HepG2 (cell line): ENCODE measurements around the gene NUTF2. TPM values are rescaled to one million over a fixed set of nuclear protein-coding genes. Genes with fewer than 3 reads are reported as not detected.

Experiments
- BRD4 ChIP-seq: sonication (generic); formaldehyde crosslinking; IDR thresholded peaks from 2 replicates; pipeline ENCODE4 v1.4.0; 2020; ENCODE audit warnings: missing genetic modification reagents
- E2F2 ChIP-seq: sonication (generic); formaldehyde crosslinking; IDR thresholded peaks from 2 replicates; pipeline ENCODE4 v1.4.0; 2020; ENCODE audit warnings: missing genetic modification reagents, borderline replicate concordance
- HMGA1 ChIP-seq: sonication (generic); formaldehyde crosslinking; conservative IDR thresholded peaks from 2 replicates; pipeline ENCODE4 v1.4.0; 2020; ENCODE audit warnings: missing genetic modification reagents
- HNRNPUL1 ChIP-seq: fragments of 200-400 bp; formaldehyde crosslinking; IDR thresholded peaks from 2 replicates; pipeline ENCODE4 v1.6.1; 2017; ENCODE audit warnings: low read depth, mild to moderate bottlenecking, low read length, moderate library complexity
- MEIS2 ChIP-seq: sonication (generic); formaldehyde crosslinking; IDR thresholded peaks from 2 replicates; pipeline ENCODE4 v1.9.0; 2021; ENCODE audit warnings: mild to moderate bottlenecking, missing genetic modification reagents
- MIXL1 ChIP-seq: IDR thresholded peaks from 2 replicates; pipeline ENCODE4 v1.6.1; 2016
- NCOA1 ChIP-seq: sonication (generic); formaldehyde crosslinking; IDR thresholded peaks from 2 replicates; pipeline ENCODE4 v1.9.0; 2021; ENCODE audit warnings: missing genetic modification reagents
- NPAS2 ChIP-seq: sonication (generic); formaldehyde crosslinking; IDR thresholded peaks from 2 replicates; pipeline ENCODE4 v1.8.0; 2022; ENCODE audit warnings: mild to moderate bottlenecking, missing genetic modification reagents, borderline replicate concordance
- NR0B2 ChIP-seq: sonication (generic); formaldehyde crosslinking; IDR thresholded peaks from 2 replicates; pipeline ENCODE4 v1.4.0; 2020; ENCODE audit warnings: mild to moderate bottlenecking, missing genetic modification reagents
- RBM22 ChIP-seq: fragments of 200-400 bp; formaldehyde crosslinking; optimal IDR thresholded peaks from 2 replicates; pipeline ENCODE3; 2017; ENCODE audit warnings: mild to moderate bottlenecking, low read length, moderate library complexity
- UBTF ChIP-seq: sonication (generic); formaldehyde crosslinking; IDR thresholded peaks from 2 replicates; pipeline ENCODE4 v1.4.0; 2020; ENCODE audit warnings: mild to moderate bottlenecking, missing genetic modification reagents
- ZBTB33 ChIP-seq: sonication (generic); formaldehyde crosslinking; IDR thresholded peaks from 2 replicates; pipeline ENCODE4 v1.4.0; 2020; ENCODE audit warnings: missing genetic modification reagents
- ZNF143 ChIP-seq: sonication (generic); formaldehyde crosslinking; IDR thresholded peaks from 2 replicates; pipeline ENCODE4 v1.4.0; 2020; ENCODE audit warnings: missing genetic modification reagents
- ZNF280D ChIP-seq: sonication (generic); formaldehyde crosslinking; IDR thresholded peaks from 2 replicates; pipeline ENCODE4 v1.5.1; 2020; ENCODE audit warnings: mild to moderate bottlenecking, missing genetic modification reagents
- ZNF350 ChIP-seq: sonication (generic); formaldehyde crosslinking; IDR thresholded peaks from 2 replicates; pipeline ENCODE4 v1.4.0; 2020; ENCODE audit warnings: mild to moderate bottlenecking, low read depth, missing genetic modification reagents, borderline replicate concordance
- ZNF382 ChIP-seq: sonication (generic); formaldehyde crosslinking; IDR thresholded peaks from 2 replicates; pipeline ENCODE4 v1.5.0; 2020; ENCODE audit warnings: missing genetic modification reagents, mild to moderate bottlenecking, borderline replicate concordance
- ZNF441 ChIP-seq: sonication (generic); formaldehyde crosslinking; IDR thresholded peaks from 2 replicates; pipeline ENCODE4 v1.7.0; 2021; ENCODE audit warnings: missing genetic modification reagents, borderline replicate concordance
- ZNF510 ChIP-seq: sonication (generic); formaldehyde crosslinking; IDR thresholded peaks from 2 replicates; pipeline ENCODE4 v1.4.0; 2020; ENCODE audit warnings: low read depth, mild to moderate bottlenecking, missing genetic modification reagents
- ZNF781 ChIP-seq: sonication (generic); formaldehyde crosslinking; IDR thresholded peaks from 2 replicates; pipeline ENCODE4 v1.5.1; 2020; ENCODE audit warnings: borderline replicate concordance, mild to moderate bottlenecking, missing genetic modification reagents; ENCODE audit errors: not compliant biosample characterization
- polyA plus RNA-seq, 8 experiments: library from polyadenylated mRNA; depleted of rRNA in 3 of 8; stranded (reverse) in 7 of 8; unstranded in 1 of 8; fragments of >200 nt; fragmentation: Illumina TruSeq in 4 of 8; extraction: Trizol in 4 of 8; gene quantifications; 2 replicates each; pipeline versions ENCODE4 v1.2.1 to v1.2.3, GENCODE V29; 2011 to 2016; ENCODE audit warnings: low read depth in 4 of 8, missing spikeins in 1 of 8, mixed read lengths in 1 of 8; ENCODE audit not compliant: insufficient read depth in 1 of 8
- total RNA-seq, 5 experiments: library from RNA; depleted of rRNA; stranded (reverse); fragments of >200 nt; fragmentation: Illumina TruSeq; extraction: Trizol; gene quantifications; 2 replicates each; pipeline ENCODE4 v1.2.3, GENCODE V29; 2016; ENCODE audit warnings: low read depth in 1 of 5

NUTF2 gene
- total and polyA plus RNA-seq, 2 of the 13 experiments (the other 11 are each of a cell fraction or from before 2014, with no cell fraction given): 168 to 214 TPM

- TF ChIP-seq HNRNPUL1 (no peak), ZNF510 (peak; percentile 37; the same call in 1 of the 2 replicates), ZNF781 (CRISPR knock-in tag) (no peak), ZNF382 (CRISPR knock-in tag) (no peak), NR0B2 (CRISPR knock-in tag) (no peak), HMGA1 (CRISPR knock-in tag) (no peak), MEIS2 (CRISPR knock-in tag) (peak; percentile 27), BRD4 (CRISPR knock-in tag) (peak; percentile 40; the same call in 1 of the 2 replicates), ZBTB33 (CRISPR knock-in tag) (no peak), ZNF350 (CRISPR knock-in tag) (peak; percentile 86; the same call in 1 of the 2 replicates), NCOA1 (peak; percentile 28; the same call in 1 of the 2 replicates), MIXL1 (CRISPR knock-in tag) (0 out of 2 replicates have a peak, but pooled peaks have one; percentile 26), RBM22 (peak; percentile 91), ZNF441 (CRISPR knock-in tag) (no peak; the same call in 1 of the 2 replicates), UBTF (peak; percentile 81), ZNF280D (CRISPR knock-in tag) (0 out of 2 replicates have a peak, but pooled peaks have one; percentile 51), NPAS2 (CRISPR knock-in tag) (no peak), ZNF143 (CRISPR knock-in tag) (peak; percentile 98), E2F2 (CRISPR knock-in tag) (no peak; the same call in 1 of the 2 replicates)
Measured at GRCh38 chr16:67806428-67807147, 40.1 kb upstream of the NUTF2 start, which contains the start of the genes RANBP10 and TSNAXIP1 (continued).
